GM23338 (cell line): ENCODE measurements around the gene DMD. TPM values are rescaled to one million over a fixed set of nuclear protein-coding genes. Genes with fewer than 3 reads are reported as not detected.

Experiments
- ATAC-seq: fragments of 200-7000 bp; cut with Tn5 transposase; 3 replicates; pipeline ENCODE4 v1.9.1; 2020
- DNase-seq: peaks from one replicate; pipeline ENCODE4 v3.0.0-alpha.2; 2015; ENCODE audit warnings: low spot score
- H2AFZ ChIP-seq: fragments of 200-600 bp; sonication (generic); 2 replicates; pipeline ENCODE4 v1.8.0; 2016; ENCODE audit warnings: antibody characterized with exemption, mild to moderate bottlenecking, moderate library complexity
- H3F3A ChIP-seq: fragments of 200-600 bp; sonication (generic); replicated peaks from 2 replicates; pipeline ENCODE4 v1.8.0; 2017; ENCODE audit warnings: antibody characterized with exemption, mixed run types, low read depth
- H3K27ac ChIP-seq: fragments of 200-600 bp; sonication (generic); 2 replicates; pipeline ENCODE4 v1.6.1; 2016; ENCODE audit warnings: low read depth
- H3K27me3 ChIP-seq: fragments of 200-600 bp; sonication (generic); 2 replicates; pipeline ENCODE4 v1.8.0; 2016; ENCODE audit warnings: mild to moderate bottlenecking, mixed run types, moderate library complexity; ENCODE audit not compliant: insufficient read depth
- H3K36me3 ChIP-seq: fragments of 200-600 bp; sonication (generic); 2 replicates; pipeline ENCODE4 v1.8.0; 2016; ENCODE audit warnings: mild to moderate bottlenecking; ENCODE audit not compliant: insufficient read depth
- H3K4me1 ChIP-seq: fragments of 200-600 bp; sonication (generic); 2 replicates; pipeline ENCODE4 v1.8.0; 2016; ENCODE audit warnings: mild to moderate bottlenecking, moderate library complexity; ENCODE audit not compliant: insufficient read depth
- H3K4me2 ChIP-seq: fragments of 200-600 bp; sonication (generic); 2 replicates; pipeline ENCODE4 v1.7.1; 2017; ENCODE audit warnings: mixed run types
- H3K4me3 ChIP-seq: fragments of 200-600 bp; sonication (generic); 2 replicates; pipeline ENCODE4 v1.6.1; 2016; ENCODE audit warnings: mixed run types
- H3K79me2 ChIP-seq: fragments of 200-600 bp; sonication (generic); replicated peaks from 2 replicates; pipeline ENCODE4 v1.8.0; 2017; ENCODE audit warnings: mild to moderate bottlenecking; ENCODE audit not compliant: insufficient read depth
- H3K9me2 ChIP-seq: fragments of 200-600 bp; sonication (generic); 2 replicates; pipeline ENCODE4 v1.8.0; 2017; ENCODE audit not compliant: insufficient read depth
- H4K20me1 ChIP-seq: fragments of 200-600 bp; sonication (generic); replicated peaks from 2 replicates; pipeline ENCODE4 v1.8.0; 2017; ENCODE audit warnings: mild to moderate bottlenecking; ENCODE audit not compliant: insufficient read depth
- H3K27ac Mint-ChIP-seq: 2 replicates; pipeline ENCODE4 v1.8.0; 2020; ENCODE audit warnings: inconsistent platforms, mild to moderate bottlenecking, moderate library complexity, mixed read lengths
- H3K27me3 Mint-ChIP-seq: 3 replicates; pipeline ENCODE4 v1.8.0; 2022; ENCODE audit warnings: low read depth, mild to moderate bottlenecking, moderate library complexity, mixed read lengths, inconsistent platforms; ENCODE audit not compliant: insufficient read depth, poor library complexity
- H3K36me3 Mint-ChIP-seq: 3 replicates; pipeline ENCODE4 v1.8.0; 2021; ENCODE audit warnings: low read depth, mild to moderate bottlenecking, inconsistent platforms, moderate library complexity, mixed read lengths
- H3K4me1 Mint-ChIP-seq: 3 replicates; pipeline ENCODE4 v1.8.0; 2020; ENCODE audit warnings: mild to moderate bottlenecking, inconsistent platforms, mixed read lengths
- H3K4me3 Mint-ChIP-seq: 3 replicates; pipeline ENCODE4 v1.8.0; 2021; ENCODE audit warnings: moderate library complexity, mild to moderate bottlenecking, inconsistent platforms, mixed read lengths
- H3K9me3 Mint-ChIP-seq: 3 replicates; pipeline ENCODE4 v1.8.0; 2020; ENCODE audit warnings: moderate library complexity, mild to moderate bottlenecking, inconsistent platforms, mixed read lengths
- CREB1 ChIP-seq: fragments of 250-450 bp; sonication (Bioruptor Pico); IDR thresholded peaks from 2 replicates; pipeline ENCODE4 v1.5.0; 2020; ENCODE audit warnings: low read depth, mild to moderate bottlenecking, moderate library complexity
- EZH2phosphoT487 ChIP-seq: fragments of 200-600 bp; sonication (generic); IDR thresholded peaks from one replicate; pipeline ENCODE4 v1.8.1; 2018; ENCODE audit warnings: antibody characterized with exemption; ENCODE audit not compliant: unreplicated experiment
- JUNB ChIP-seq: IDR thresholded peaks from one replicate; pipeline ENCODE4 v1.6.1; 2016; ENCODE audit warnings: antibody characterized with exemption; ENCODE audit not compliant: unreplicated experiment
- polyA plus RNA-seq: library from polyadenylated mRNA; unstranded; fragments of >200 nt; fragmentation: Nextera tagmentation; extraction: Ambion mirVana; gene quantifications from 2 replicates; pipeline ENCODE4 v1.2.1, GENCODE V29; 2016
- total RNA-seq: library from RNA; depleted of rRNA; stranded (reverse); fragments of >200 nt; shearing (Covaris generic); gene quantifications from 2 replicates; pipeline ENCODE4 v1.2.3, GENCODE V29; 2014
- TF ChIP-seq, protein P1 (sequence below): fragments of 250-450 bp; sonication (Bioruptor Pico); IDR thresholded peaks from 2 replicates; pipeline ENCODE4 v1.5.0; 2020; ENCODE audit warnings: mild to moderate bottlenecking, moderate library complexity
- TF ChIP-seq, protein P2 (sequence below): IDR thresholded peaks from 2 replicates; pipeline ENCODE4 v1.6.1; 2016; ENCODE audit warnings: antibody characterized with exemption

Gene DMD
- total and polyA plus RNA-seq, 2 experiments from 2014 or later, result 4.5 to 7.6 TPM

DNA sequence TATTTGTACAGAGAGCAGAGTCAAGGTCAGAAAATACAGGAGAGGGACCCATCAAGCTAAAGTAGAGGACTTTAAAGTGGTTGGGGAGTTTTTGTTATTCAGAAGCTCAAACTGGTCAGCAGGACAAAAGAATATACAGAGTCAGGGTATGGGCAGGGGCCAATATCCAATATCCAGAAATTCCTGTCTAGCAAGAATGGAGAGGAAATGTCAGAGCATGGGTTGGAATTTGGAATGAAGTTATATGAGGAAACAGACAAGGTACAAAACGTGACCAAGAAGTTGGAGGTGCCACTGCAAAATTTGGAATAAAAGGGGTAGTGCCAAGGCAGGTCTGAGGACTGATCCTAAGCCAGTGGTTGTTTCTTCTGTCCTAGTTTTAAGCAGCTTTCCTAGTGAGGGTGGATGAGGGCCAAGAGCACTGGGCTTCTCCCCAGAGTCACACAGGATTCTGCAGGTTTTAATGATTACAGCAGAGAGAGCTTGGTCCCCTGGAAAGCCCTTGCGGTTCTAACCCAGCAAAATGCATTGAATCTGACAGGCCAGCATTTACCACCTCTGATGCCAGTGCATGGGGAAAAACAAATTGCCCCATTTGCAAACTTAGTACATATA is 1834.8 kb downstream of the DMD start:
- H4K20me1 ChIP-seq, result no peaks in the 10 kb centered on the region
- H2AFZ ChIP-seq, result no peak overlapping the region
- no peak overlapping the region for H3K27ac ChIP-seq
- no peak for DNase-seq
- H3K27me3 ChIP-seq, result no peaks in the 10 kb centered on the region
- H3K27me3 Mint-ChIP-seq, result peaks cover 7% of the 10 kb centered on the region
- no peaks in the 10 kb centered on the region for H3K79me2 ChIP-seq
- H3K4me2 ChIP-seq, result no peak overlapping the region
- no peaks in the 10 kb centered on the region for H3F3A ChIP-seq
- no peaks in the 10 kb centered on the region for H3K36me3 ChIP-seq
- no peaks in the 10 kb centered on the region for H3K36me3 Mint-ChIP-seq
- no peaks in the 10 kb centered on the region for H3K4me1 ChIP-seq
- H3K9me2 ChIP-seq, result no peaks in the 10 kb centered on the region
- peaks cover 8% of the 10 kb centered on the region; the same call in 2 of the 3 replicates for H3K4me1 Mint-ChIP-seq
- H3K27ac Mint-ChIP-seq, result no peak overlapping the region
- TF ChIP-seq, protein P1, sequence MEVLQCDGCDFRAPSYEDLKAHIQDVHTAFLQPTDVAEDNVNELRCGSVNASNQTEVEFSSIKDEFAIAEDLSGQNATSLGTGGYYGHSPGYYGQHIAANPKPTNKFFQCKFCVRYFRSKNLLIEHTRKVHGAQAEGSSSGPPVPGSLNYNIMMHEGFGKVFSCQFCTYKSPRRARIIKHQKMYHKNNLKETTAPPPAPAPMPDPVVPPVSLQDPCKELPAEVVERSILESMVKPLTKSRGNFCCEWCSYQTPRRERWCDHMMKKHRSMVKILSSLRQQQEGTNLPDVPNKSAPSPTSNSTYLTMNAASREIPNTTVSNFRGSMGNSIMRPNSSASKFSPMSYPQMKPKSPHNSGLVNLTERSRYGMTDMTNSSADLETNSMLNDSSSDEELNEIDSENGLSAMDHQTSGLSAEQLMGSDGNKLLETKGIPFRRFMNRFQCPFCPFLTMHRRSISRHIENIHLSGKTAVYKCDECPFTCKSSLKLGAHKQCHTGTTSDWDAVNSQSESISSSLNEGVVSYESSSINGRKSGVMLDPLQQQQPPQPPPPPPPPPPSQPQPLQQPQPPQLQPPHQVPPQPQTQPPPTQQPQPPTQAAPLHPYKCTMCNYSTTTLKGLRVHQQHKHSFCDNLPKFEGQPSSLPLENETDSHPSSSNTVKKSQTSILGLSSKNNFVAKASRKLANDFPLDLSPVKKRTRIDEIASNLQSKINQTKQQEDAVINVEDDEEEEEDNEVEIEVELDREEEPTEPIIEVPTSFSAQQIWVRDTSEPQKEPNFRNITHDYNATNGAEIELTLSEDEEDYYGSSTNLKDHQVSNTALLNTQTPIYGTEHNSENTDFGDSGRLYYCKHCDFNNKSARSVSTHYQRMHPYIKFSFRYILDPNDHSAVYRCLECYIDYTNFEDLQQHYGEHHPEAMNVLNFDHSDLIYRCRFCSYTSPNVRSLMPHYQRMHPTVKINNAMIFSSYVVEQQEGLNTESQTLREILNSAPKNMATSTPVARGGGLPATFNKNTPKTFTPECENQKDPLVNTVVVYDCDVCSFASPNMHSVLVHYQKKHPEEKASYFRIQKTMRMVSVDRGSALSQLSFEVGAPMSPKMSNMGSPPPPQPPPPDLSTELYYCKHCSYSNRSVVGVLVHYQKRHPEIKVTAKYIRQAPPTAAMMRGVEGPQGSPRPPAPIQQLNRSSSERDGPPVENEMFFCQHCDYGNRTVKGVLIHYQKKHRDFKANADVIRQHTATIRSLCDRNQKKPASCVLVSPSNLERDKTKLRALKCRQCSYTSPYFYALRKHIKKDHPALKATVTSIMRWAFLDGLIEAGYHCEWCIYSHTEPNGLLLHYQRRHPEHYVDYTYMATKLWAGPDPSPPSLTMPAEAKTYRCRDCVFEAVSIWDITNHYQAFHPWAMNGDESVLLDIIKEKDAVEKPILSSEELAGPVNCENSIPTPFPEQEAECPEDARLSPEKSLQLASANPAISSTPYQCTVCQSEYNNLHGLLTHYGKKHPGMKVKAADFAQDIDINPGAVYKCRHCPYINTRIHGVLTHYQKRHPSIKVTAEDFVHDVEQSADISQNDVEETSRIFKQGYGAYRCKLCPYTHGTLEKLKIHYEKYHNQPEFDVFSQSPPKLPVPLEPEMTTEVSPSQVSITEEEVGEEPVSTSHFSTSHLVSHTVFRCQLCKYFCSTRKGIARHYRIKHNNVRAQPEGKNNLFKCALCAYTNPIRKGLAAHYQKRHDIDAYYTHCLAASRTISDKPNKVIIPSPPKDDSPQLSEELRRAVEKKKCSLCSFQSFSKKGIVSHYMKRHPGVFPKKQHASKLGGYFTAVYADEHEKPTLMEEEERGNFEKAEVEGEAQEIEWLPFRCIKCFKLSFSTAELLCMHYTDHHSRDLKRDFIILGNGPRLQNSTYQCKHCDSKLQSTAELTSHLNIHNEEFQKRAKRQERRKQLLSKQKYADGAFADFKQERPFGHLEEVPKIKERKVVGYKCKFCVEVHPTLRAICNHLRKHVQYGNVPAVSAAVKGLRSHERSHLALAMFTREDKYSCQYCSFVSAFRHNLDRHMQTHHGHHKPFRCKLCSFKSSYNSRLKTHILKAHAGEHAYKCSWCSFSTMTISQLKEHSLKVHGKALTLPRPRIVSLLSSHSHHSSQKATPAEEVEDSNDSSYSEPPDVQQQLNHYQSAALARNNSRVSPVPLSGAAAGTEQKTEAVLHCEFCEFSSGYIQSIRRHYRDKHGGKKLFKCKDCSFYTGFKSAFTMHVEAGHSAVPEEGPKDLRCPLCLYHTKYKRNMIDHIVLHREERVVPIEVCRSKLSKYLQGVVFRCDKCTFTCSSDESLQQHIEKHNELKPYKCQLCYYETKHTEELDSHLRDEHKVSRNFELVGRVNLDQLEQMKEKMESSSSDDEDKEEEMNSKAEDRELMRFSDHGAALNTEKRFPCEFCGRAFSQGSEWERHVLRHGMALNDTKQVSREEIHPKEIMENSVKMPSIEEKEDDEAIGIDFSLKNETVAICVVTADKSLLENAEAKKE (CRISPR knock-in tag), result no peak
- no peak for TF ChIP-seq JUNB
- TF ChIP-seq, protein P2, sequence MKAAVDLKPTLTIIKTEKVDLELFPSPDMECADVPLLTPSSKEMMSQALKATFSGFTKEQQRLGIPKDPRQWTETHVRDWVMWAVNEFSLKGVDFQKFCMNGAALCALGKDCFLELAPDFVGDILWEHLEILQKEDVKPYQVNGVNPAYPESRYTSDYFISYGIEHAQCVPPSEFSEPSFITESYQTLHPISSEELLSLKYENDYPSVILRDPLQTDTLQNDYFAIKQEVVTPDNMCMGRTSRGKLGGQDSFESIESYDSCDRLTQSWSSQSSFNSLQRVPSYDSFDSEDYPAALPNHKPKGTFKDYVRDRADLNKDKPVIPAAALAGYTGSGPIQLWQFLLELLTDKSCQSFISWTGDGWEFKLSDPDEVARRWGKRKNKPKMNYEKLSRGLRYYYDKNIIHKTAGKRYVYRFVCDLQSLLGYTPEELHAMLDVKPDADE, result no peak
- no peak for TF ChIP-seq CREB1 (CRISPR knock-in tag)
- no peak for TF ChIP-seq EZH2phosphoT487
- ATAC-seq, result no peak
- H3K9me3 Mint-ChIP-seq, result peaks cover 3% of the 10 kb centered on the region; the same call in 1 of the 3 replicates
- no peak overlapping the region for H3K4me3 ChIP-seq
- H3K4me3 Mint-ChIP-seq, result no peak overlapping the region
